Fibroblast of peridontal ligament (primary cell): ENCODE data around the gene OTX1.
"Not testable (repeated sequence)": the region's sequence is repeated elsewhere in the genome, so short reads cannot be mapped to it uniquely, and the experiment has no call there.

Source experiments
- DNase-seq: peaks from one replicate; pipeline ENCODE4 v3.0.0-alpha.2; 2010; ENCODE audit errors: extremely low read depth

OTX1 gene

GRCh38 chr2:63050334-63051041, at the start of gene OTX1:
TSS of gene OTX1 (plus strand) at chr2:63050830. CDS start at chr2:63052991, 2,161 bp downstream.
- no peak for DNase-seq

DNA sequence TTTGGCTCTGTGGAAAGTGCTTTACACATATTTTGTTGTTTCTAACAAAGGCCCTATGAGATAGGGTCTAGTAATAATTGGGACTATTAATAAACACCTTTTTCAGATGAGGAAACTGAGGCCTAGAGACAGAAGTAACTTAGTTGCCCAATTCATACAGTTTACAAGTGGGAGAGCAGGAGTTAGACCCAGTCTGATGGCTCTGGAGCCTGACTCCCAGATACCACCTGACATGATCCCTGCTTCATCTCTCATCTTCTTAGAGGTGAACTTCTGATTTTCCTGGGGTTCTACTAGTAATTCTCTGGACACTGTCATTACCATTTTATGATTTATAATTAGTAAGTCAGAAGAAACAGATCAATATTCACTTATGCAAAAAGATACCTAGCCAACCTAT, 49.1 kb upstream of the OTX1 start:
- DNase-seq, result no peak

DNA sequence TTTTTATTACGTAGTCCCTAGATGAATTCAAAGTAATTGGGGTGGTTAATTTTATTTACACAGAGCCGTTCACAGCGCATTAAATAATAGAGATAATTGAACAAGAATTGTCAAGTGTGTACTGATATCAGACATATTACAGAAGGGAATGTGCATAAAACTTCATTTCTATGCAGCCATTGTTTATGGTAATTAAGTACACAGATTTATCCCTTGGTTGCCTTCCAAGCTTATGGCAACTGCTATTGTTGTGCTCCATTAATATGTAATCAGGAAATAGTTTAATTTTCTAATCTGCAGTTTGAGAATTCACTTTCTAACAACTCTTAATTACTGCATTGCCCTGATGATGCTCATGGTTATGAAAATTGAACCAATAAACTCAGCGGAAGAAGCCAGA, 47.3 kb upstream of the OTX1 start:
- DNase-seq, result no peak

DNA sequence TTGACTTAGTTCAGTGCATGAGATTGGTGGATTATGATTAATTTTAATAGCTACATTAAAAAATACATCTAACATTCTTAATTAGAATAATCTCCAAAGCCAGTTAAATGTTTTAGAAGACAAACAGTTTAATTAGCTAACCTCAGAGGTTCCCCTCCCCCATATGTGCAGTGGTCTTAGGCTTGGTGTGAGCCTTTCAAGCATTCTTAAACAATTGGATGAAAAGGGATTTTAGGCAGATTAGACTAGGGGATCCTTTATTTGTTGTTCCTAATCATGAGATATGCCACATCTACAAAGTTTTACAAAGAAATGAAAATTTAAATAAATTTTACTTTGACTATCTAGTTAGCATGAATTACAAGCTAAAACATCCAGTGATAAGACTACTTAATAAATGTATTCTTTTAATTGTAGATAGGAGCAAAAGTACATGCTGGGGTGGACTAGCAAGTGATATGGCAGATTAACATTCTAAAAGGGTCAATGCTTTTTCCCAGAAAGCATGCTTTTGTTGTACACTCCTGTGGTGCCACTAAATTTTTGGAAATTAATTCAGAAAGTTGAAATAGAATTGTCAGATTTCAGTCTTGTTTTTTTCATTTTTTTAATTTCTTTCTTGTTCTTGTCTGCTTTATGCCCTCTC, 42.7 kb upstream of the OTX1 start:
- DNase-seq, result no peak

- no peak for DNase-seq
Measured at GRCh38 chr2:63008838-63009237, 41.8 kb upstream of the OTX1 start.

GRCh38 chr2:63009490-63009889, 41.1 kb upstream of the OTX1 start:
- no peak for DNase-seq

GRCh38 chr2:63012541-63012940, 38.1 kb upstream of the OTX1 start:
- peak; percentile 52 for DNase-seq

DNA sequence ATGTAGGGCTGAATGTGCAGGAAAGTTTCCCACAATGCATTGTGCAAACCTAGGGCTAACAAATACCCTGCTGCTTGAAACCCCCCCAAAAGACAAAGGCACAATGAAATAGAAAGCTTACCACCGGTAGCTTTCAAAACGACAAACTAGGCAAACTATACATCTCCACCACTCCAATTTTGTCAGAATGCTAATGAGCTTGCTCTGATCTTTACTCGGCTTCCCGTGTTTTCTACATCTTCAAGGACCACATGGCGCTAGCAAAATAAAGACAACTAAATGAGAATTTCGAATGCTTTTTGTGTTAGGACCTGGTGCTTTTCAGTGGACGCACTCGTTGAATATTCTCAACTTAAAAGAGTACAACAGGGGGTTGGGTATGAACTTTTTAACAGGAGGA, 37.2 kb upstream of the OTX1 start:
- no peak for DNase-seq

DNA sequence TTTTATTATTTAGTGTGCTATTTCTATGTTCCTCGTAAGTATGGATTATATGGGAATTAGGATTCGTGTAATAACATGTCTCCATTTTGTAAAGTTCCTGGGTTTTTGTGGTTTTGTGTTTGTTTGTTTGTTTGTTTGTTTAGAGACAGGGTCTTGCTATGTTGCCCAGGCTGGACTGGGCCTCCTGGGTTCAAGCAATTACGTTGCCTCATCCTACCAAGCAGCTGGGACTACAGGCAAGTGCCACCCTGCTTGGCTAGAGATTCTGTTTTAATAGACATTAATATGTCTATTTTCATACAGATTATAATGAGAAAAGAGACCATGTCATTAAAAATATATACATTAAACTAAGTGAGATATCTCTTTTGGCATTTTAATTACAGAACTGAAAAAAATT, 35.2 kb upstream of the OTX1 start:
- no peak for DNase-seq

GRCh38 chr2:63018439-63018838, 32.2 kb upstream of the OTX1 start:
- DNase-seq, result no peak

DNA sequence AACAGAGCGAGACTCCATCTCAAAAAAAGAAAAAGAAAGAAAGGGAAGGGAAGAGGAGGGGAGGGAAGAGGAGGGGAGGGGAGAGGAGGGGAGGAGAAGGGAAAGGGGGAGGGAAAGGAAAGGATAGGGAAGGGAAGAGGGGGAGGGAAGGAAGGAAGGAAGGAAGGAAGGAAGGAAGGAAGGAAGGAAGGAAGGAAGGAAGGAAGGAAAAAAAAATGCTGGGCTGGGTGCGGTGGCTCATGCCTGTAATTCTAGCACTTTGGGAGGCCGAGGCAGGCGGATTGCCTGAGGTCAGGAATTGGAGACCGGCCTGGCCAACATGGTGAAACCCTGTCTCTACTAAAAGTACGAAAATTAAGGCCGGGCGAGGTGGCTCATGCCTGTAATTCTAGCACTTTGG, 30.9 kb upstream of the OTX1 start:
- DNase-seq, result not testable (repeated sequence)

GRCh38 chr2:63023444-63023843, 27.2 kb upstream of the OTX1 start:
- peak; percentile 35 for DNase-seq

- no peak for DNase-seq
Measured at GRCh38 chr2:63027220-63027619, 23.4 kb upstream of the OTX1 start.

GRCh38 chr2:63029058-63029457, 21.6 kb upstream of the OTX1 start:
- DNase-seq, result no peak

DNA sequence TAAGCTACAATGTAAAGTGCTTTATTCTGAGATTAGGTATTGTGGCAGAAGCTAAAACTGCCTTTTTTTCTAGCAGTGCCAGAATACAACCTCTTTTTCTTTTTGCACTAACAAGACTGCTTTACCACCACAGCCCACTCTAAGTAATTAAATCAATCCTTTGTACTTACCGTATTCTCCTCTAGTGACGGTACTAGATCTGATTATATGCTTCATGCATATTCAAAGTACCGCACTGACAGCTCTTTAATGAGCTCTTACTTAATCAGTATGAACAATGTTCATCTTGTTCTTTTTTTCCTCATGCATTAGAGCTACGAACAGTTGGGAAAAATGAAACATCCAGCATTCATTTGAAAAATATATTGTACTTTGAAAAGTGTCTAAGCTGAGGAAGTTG, 16.1 kb upstream of the OTX1 start:
- no peak for DNase-seq

DNA sequence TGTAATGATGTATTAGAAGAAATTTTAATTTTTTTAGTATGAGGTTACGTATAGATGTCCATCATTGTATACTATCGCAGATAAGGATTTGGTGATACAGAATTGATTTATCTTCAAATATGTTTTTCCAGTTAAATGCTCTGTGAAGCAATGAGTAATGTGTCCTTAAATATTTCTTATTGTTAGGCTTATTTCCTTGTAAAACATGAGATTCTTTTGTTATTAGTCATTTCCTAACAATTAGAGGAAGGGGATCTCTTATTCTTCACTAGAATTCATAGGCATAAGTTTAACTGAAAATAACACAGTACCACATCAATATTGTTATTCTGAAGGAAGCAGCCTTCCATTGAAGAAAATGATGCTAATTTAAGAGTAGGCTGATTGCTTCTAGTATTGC, 15.5 kb upstream of the OTX1 start:
- DNase-seq, result no peak

DNA sequence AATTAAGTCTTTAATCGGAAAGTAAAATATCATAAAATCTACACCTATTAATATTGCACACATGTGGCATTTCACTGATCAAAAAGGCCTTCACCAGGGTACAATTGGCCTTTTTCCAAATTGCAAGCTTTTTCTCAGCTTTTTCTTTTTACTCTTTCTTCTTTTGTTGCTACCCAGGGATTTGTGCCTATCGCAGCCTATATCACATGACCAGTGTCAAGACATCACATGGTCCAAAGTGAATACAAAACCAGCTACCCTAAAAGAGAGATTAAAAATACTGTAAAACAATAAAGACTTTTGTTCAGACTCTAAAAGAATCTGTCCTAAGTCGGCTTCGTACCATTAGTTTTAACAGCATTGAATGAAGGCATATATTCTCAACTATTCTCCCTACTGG, 15.0 kb upstream of the OTX1 start:
- no peak for DNase-seq

- no peak for DNase-seq
Measured at GRCh38 chr2:63038034-63038433, 12.6 kb upstream of the OTX1 start.

DNA sequence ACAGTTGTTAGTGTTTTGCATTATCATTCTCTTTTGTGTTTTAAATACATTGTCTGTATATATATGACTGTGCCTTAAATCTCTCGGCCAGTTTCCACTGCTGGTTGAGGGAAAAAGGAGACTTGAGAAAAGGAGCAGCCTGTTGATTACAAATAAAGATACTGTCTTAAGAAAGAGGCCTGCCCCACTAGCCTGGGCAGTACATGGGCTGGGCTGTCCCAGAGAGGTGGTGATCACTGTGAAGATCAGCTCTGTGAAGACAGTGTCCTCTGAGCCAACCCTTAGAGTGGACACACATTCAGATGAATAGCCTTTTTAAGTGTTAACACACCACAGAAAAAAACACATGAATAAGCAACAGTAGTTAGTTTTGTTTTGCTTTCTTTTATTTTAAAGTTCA, 10.0 kb upstream of the OTX1 start:
- no peak for DNase-seq

GRCh38 chr2:63041592-63041991, 9.0 kb upstream of the OTX1 start:
- no peak for DNase-seq

- no peak for DNase-seq
Measured at GRCh38 chr2:63044362-63045327, 6.0 kb upstream of the OTX1 start.

- no peak for DNase-seq
Measured at GRCh38 chr2:63046552-63046951, 4.1 kb upstream of the OTX1 start.

GRCh38 chr2:63046961-63047320, 3.7 kb upstream of the OTX1 start:
- no peak for DNase-seq
